GM21529 (cell line): ENCODE results near the gene ISLR2.
A peak's percentile ranks its signal among the peaks of the same experiment; 100 is the strongest.
"Not testable (repeated sequence)": the region's sequence is repeated elsewhere in the genome, so short reads cannot be mapped to it uniquely, and the experiment has no call there.

ENCODE experiments used
- ATAC-seq: cut with Tn5 transposase; IDR thresholded peaks from one replicate; pipeline ENCODE4 v1.9.1; 2021; ENCODE audit not compliant: unreplicated experiment

Gene ISLR2

DNA sequence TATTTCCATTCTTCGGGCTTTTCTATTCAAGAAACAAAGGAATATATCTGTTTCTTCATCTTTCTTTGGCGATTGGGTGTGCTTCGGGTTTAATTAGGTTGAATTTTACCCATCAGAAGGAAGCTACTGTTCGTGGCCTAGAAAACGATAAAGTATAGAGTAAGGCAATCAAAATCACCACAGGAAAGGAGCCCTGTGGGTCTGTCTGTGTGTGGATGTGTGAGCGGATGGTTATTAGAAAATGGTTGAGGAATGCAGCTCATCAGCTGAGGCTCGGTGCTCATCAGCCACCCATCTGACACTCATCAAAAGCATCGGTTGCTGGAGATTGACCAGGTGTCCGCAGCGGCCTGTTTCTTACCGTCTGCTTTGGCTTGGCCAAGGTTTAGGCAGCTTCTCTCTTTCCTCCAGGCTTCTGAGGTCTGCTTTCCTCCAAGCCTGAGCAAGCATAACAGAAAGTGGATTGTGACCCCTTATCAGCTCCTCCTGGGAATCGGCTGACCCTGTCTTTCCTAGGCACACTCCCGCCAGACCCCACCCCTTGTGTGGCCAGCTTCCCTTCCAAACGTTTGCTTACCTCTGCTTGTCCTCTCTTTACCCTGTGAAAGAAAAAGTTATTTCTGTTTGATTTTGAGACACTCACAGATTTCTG, 25.5 kb downstream of the ISLR2 start:
- no peak for ATAC-seq

DNA sequence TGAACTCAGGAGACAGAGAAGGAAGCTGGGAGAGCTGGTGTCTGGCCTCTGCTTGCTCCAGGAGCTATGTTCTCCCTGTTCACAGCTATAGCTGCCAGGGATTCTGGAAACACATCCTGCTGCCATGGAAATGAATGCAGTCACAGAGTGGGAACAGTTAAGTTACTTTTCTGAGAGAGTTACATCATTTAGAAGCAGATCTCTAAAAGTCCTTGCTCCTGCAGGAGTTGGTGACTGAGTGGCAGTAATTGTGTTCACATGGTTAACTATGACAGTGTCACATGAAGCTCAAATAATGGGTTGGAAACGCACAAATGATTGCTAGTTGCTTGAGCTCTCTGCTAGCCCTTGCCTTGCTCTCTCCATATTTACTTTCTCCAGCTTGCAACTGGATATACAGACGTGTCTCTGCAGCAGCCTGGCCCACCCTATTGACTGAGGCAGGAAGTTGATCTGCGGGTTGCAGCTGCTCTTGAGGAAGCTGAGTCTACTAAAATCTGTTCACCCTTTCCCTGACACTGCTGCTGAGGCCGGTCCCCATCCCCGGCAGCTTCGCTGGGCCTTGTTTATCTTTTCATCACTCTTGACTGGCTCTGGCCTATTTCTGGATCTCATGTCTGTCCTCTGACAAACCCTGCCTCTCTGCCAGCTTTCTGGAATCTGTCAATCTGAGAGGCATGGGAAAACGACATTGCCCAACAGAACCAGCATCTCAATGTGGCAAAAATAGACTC, 26.5 kb downstream of the ISLR2 start:
- no peak for ATAC-seq

DNA sequence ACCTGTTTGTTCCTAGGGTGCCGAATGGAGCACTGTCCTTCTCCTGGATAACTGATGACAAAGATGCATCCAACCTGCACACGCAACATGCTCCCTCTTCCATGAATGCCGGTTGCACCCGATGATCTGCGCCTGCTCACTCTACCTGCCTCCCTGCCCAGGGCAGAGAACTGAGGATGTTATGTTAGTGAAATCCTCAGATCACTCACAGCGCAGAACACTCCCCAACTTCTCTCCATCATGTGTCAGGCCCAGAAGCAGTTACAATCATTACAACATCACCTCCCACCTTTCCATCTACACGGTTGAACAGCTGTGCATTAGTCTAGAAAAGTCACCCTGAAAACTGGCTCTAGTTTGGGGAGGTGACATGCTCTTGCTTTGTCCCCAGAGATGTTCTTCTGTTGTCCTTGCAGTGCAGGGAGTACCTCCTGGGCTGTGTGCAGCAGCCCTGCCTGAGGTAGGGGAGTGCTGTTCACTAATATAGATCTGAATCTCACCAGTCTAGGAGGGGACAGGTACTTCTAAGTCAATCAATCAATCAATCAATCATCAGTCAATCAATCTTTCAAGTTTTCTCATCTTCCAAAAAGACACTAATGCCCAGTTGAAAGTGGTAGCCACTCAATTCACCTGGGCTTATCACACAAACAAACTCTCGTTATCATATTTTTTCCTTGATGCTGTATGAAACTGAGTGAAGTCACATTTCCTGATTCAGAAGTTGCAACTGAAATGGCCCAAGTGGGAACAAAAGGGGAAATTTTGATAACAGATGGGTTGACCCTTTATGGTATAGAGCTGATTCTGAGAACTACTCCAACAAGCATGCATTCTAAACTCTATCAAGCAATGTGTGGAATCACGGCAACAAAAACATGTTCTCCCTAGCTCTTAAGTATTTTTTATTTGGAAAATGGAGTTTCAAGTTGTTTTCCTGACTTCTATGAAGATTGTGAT, 27.8 kb downstream of the ISLR2 start:
- ATAC-seq = no peak

DNA sequence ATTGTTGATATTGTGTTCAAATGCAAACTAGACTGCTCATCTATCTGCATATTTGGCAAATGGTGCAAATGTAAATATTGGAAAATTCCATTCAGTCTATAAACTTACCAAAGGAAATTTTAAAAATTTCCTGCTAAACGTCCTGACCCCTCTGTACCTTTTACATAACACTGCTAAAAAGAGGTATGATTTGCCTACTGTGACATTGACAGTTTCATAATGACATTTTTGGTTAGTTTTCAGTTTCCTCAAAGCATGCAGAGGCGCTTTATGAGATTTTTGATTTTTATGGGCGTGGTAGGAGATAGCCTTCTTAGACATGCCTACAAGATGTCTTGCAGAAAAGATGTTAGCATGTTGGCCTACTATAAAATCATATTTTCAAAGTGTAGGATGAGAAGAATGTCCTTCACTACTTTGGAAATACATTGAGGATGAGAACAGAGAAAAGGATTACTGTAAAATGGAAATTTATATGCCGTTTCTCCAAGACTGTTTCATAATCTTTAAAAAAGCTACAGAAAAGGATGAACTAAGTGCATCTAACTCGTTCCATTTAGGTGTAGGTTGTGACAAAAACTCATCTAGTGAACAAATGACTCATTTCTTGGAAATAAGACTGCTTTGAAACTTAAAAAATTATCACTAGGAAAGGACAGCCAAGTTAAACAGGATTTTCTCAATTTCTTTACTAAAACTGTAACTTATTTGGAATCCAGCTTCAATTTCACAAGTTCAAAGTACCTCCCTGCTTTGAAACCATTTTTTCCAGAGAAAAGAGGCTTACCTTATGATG, 28.7 kb downstream of the ISLR2 start:
- peak; percentile 89 for ATAC-seq

DNA sequence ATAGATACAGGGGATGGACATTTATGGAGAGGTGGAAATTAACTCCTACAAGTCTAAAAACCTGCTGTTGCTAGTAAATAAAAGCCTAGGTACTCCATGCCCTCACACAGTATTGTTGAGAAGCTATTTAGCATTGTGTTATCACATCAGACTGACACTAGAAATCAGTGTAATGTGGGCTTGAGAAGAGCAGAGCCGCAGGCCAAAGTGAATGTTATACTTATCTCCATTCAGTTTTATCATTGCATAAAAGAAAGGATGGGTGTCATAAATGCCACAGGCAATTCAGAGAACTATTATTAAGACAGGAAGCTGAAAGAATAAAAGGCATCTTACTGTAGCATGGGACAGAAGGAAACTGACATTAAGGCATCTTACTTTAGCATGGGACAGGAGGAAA, 29.4 kb downstream of the ISLR2 start:
- no peak for ATAC-seq

DNA sequence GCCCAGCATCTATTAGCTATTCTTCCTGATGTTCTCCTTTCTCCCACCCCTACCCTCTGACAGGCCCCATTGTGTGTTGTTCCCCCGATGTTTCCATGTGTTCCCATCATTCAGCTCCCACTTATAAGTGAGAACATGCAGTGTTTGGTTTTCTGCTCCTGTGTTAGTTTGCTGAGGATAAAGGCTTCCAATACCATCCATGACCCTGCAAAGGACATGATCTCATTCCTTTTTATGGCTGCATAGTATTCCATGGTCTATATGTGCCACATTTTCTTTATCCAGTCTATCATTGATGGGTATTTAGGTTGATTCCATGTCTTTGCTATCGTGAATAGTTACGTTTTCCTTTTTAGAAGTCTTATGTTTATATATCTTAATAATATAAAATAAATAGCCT, 30.0 kb downstream of the ISLR2 start:
- not testable (repeated sequence) for ATAC-seq

DNA sequence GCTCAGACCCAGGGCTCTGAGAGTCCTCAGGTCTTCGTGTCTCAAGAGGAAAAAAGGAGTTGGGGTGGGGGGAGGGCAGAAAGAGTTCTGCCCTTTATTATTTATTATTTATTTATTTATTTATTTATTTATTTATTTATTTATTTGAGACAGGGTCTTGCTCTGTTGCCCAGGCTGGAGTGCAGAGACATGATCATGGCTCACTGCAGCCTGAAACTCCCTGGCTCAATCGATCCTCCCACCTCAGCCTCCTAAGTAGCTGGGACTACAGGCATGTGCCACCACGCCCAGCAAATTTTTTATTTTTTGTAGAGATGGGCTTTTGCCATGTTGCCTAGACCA, 31.8 kb downstream of the ISLR2 start:
- ATAC-seq = not testable (repeated sequence)

DNA sequence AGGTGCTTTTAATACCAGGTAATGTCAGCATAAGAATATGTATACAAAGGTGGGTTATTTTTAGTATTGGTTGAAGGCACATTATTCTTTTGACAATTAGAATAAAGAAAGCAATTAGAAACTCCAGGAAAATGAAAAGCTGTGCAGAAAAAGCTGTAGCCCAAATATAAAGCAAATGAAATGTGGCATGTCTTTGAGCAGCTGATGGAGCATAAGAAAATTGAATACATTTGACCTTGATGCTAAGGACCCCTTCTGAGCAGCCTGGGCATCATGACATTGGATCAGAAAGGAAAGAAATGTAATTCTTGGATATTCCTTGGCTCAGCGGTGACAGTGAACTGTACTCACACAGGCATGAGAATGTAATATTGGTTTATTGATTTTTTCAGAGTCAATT, 35.1 kb downstream of the ISLR2 start:
- no peak for ATAC-seq

DNA sequence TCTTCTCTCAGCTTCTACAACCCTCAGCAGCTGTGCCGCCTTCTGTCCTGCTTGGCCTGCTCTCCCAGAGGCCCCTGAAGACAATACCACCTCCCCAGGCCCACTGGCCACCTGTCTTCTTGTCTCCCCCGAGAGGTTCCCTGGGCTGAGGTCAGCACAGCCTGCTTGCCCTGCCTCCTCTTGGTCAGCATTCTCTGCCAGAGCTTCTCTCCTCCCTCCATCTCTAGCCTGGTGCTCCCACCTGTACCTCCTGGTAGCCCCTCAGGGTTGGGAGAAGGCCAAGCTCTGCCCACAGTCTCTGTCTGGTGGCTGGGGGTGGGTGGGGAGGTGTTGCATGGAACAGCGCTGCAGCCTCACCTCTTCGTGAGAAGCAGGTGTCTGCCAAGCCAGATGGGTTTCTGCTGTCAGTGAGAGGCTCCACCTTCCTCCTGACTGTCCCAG, 37.5 kb downstream of the ISLR2 start:
- no peak for ATAC-seq

DNA sequence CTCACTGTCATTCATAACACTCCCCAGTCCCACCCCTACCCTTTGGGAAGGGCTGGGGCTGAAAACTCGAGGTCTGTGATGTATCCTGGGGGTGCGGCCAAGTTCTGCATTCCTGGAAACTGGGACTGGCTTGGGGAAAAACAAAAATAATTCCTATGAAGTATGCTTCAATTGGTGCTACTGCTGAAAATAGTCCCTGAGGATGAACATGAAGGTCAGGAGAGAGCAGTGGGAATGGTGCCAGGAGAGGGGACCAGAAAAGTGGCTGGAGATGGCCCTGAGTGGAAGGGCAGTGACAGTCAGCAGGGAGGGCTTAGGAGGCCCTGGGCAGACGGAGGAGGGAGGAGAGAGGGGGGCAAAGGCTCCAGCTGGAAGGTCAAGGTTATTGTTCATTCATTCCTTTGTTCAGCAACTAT, 38.3 kb downstream of the ISLR2 start:
- ATAC-seq = no peak

DNA sequence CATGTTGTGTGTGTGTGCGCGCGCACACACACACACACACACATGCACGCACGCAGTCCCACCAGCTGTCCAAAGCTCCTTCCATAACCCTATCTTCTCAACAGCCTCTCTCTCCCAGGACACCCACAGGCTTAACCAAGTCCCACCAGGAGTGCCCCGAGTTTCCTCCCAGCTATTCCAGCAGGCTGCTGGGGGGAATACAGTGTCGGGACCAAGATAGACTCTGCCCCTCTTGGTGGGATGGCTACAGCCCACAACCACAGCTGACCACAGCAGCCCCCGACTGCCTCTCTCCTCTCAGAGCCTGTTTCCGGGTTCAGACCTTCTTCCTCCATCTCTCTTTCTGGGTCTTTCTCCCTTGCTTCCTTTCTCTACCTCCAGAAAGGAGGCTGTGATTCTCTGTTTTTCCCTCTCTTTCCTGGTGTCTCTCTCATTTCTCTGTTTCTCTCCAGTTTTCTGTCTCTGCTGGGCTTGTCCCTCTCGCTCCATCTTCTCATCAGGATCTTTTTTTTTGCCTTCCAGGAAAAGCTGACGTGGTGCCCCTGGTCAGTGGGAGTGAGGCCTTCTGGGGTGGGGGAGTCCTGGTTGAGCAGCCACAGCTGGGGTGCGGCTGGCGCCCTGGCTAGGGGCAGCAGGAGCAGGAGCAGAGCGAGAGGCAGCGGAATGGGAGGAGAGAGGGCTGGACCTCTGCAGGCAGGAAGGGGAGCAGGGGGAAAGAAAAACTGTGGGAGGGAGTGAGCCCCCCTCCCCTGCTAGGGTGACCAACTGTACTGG, 39.9 kb downstream of the ISLR2 start:
- ATAC-seq = no peak

DNA sequence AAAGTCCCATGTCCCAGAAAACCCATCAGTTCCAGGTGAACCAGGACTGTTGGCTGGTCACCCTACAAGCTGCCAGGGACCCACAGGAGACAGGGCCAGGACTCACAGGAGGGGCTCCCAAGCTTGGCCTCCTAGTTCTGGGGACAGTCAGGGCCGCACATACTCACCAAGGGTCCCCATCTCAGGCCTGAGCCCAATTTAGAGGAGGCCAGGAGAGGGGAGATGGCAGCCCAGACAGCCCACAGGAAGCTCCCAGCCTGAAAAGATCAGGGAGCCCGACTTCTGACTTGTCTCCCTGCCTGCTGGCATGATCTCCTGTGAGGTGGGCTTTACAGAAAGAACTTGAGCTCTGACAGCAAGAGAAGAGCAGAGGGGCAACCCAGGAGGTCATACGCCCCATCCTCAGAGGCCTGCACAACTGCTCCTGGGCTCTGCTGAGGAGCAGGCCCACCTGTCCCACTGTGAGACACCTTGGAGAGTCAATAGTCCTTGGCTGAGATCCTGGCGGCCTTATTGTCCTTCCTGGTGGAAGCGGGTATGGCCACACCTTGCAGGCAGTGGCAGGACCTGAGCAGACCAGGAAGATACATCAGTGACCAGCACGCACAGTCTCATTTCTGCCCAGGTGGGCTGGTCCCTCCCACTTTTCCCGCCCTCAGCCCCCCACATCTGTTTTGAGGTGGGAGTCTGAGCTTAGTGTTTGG, 40.6 kb downstream of the ISLR2 start:
- ATAC-seq = no peak

DNA sequence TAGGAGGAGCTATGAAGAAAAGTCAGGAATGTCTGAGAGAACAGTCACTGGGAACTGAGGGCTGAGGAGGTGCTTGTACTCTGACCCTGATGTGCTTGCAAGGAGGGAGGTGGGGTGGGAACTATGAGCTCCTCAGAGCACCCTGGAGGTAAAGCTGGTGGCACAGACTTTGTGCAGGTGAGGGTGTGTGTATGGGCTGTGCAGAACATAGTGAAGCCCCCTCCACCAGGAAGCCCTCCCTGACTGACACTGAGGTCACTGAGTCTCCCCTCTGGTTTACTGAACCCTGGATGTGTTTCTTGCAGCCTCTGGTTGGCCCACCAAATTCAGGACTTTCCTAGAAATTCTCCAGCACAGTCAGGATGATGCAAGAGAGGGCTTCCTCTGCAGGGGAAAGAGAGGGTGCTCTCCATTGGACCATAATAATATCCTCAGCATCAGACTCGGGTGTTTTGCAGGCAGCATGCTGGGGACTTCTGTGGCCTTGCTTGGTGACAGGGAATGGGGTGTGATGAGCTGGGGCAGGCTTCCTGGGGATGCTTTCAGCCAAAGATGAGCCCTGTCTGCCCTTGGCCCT, 41.7 kb downstream of the ISLR2 start:
- ATAC-seq = no peak

DNA sequence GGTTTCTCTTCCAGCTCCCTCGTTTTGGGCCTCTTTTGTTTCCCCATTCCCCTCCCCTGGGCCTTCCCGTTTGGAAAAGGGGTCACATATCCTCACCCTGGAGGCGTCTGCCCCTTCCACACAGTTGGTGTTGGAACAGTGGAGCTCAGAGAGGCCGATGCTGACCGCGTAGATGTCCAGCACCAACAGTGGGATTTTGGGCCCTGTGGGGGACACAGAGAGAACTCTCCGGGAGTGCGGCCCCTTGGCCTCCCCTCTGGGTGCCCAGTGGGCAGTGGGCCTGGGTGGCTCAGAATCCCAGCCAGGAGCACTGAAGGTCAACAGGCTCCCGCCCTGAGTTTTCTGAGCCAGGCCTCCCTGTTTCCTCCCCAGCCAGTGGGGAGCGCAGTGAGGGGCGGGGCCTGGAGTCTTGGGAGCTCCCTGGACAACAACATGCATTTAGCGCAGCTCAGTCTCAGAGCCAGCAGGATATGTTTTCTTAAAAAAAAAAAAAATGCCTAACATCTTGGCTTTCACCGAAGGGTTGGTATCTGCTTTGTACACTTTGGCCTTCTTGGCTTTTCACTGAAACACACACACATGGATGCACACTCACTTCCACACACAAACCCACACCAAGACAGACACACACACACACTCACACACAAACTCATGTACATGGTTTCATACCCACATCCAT, 42.5 kb downstream of the ISLR2 start:
- ATAC-seq = no peak

DNA sequence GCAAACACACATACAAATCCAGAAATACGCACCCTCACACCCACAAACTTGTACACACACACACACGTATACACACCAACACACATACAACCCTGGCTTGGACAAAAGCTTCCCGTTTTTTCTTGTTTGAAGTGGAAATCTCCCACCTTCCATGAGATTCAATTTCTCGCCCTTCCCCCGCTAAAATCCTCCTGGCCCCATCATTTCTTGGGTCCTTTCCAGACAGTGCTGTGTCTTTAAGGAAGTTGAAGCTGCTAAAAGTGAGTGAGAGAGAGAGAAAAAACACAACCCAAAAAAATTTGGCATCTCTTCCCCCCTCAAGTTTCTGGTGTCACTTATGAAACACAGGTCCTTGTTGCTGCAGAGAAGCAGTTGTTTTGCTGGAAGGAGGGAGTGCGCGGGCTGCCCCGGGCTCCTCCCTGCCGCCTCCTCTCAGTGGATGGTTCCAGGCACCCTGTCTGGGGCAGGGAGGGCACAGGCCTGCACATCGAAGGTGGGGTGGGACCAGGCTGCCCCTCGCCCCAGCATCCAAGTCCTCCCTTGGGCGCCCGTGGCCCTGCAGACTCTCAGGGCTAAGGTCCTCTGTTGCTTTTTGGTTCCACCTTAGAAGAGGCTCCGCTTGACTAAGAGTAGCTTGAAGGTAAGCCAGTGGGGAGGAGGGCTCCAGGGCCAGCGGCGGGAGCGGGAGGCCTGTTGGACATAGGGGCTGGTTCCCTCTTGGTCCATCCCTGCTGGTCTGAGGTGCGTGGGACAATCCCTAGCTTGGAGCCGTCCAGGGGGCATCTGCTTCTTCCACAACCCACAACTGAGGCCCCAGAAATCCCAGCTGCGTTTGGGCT, 43.2 kb downstream of the ISLR2 start, which contains the start of gene ISLR:
ISLR (plus strand) TSS at position 331 of the 839 bp plus-strand sequence. CDS start 1,149 bp downstream, outside the sequence.
- no peak for ATAC-seq

DNA sequence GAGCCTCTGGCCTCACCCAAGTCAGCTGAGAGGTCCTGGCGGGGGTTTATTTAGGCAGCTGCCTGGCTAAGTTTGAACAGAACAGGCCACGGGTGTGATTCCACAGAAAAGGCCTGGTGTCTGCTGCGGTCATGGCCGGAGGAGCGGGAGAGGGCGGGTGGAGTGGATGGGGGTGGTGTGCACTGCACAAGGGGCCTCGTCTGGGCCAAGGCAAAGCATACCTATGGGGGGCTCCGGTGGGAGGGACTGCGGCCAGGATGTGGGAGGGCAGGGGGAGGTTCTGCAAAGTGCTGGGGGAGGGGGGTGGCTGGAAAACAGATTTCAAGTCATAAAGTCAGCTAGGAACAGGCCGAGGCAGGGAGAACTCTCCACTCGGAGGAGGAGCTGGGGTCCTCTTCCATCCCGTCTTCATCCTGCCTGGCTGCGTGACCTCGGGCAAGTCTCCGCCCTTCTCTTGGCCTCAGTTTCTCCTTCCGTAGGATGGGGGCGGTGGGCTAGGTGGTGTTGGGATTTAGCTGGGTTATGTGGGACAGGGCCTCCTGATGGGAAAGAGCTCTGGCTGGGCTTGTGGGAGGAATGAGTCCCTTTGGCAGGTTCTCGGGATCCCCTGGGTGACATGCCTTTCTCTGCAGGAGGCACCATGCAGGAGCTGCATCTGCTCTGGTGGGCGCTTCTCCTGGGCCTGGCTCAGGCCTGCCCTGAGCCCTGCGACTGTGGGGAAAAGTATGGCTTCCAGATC, 44.0 kb downstream of the ISLR2 start:
- ATAC-seq = no peak

DNA sequence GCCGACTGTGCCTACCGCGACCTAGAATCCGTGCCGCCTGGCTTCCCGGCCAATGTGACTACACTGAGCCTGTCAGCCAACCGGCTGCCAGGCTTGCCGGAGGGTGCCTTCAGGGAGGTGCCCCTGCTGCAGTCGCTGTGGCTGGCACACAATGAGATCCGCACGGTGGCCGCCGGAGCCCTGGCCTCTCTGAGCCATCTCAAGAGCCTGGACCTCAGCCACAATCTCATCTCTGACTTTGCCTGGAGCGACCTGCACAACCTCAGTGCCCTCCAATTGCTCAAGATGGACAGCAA, 44.5 kb downstream of the ISLR2 start:
- no peak for ATAC-seq
